Stimulated activated CD8-positive, alpha-beta memory T cell treated with anti-CD3 and anti-CD28 coated beads, Interleukin-2, amount 100 ng/mL, for 48 hours (primary cell): Measurements from ENCODE around the gene LRRC4.

Experiments used
- DNase-seq, 2 donors: peaks; one replicate each; pipeline ENCODE4 v3.0.0-alpha.2; 2020; ENCODE audit warnings: low read depth in 2 of 2

Gene LRRC4

DNA sequence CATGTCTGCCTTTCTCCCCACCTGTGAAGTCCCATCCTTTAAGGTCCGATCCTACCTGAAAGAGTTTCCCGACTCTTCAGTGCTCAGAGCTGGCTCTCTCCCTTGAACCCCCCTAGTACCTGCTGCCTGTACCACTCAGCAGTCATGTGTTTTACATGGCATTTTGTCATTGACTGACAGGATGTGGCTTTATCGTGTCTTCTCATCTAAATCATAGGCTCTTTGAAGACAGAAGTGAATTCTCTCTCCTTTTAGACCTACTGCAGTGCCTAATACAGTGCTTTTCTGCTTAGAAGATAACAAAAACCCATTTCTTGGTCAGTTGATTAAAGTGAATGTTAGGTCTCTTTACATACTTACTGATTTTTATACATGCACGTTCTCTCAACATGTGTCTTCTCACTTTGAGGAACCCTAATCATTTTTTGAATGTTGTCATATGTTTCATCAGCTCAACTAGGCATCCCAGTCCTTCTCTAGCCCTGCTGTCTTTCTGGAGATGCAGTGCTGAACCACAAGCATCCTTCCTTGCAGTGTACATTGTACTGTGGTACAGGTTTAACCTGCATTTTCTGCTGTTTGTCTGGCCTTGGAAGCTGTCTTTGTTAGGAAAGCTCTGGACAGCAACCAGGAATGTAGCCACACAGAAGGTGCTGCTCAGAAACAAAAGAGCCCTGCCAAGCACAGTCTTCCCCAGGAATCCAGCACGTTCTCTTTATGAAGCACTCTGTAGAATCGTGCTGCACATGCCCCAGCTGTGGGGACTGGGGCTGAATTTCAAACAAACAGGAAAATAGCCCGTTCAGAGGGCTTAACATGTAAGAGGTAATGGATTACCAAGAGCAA, 28.1 kb upstream of the LRRC4 start:
- no peak for DNase-seq

DNA sequence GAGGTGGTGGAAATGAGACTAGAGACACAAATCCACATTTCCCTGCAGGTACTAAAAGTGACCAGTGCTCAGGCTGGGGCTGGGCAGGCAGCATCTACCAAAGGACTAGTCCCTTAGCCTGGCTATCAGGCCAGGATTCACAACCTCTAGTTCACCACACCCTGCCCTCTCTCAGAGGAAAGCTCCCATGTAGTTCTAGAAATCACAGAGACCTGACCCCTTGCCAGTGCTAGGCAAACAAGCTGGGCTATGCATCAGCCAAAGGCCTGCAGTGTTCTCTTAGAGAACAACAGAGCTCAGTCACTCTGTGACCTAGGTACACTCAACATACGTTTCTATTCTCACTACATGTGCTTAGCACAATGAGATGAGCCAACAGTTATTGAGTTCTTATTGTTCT, 26.7 kb upstream of the LRRC4 start:
- DNase-seq = no peak

DNA sequence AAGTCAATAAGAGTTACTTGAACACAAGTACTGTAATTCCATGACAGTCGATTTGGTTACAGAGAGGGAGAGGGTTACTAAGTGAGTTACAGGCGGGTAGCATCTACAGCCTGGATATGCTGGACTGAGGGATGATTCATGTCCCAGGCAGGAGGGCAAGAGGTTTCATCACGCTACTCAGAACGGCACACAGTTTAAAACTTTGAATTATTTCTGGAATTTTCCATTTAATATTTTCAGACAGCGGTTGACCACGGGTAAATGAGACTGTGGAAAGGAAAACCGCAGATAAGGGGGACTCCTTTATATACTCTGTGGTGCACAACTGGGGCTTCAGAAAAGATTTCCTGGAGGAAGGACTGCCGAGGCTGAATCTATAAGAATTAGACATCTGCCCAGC, 25.7 kb upstream of the LRRC4 start:
- no peak for DNase-seq

DNA sequence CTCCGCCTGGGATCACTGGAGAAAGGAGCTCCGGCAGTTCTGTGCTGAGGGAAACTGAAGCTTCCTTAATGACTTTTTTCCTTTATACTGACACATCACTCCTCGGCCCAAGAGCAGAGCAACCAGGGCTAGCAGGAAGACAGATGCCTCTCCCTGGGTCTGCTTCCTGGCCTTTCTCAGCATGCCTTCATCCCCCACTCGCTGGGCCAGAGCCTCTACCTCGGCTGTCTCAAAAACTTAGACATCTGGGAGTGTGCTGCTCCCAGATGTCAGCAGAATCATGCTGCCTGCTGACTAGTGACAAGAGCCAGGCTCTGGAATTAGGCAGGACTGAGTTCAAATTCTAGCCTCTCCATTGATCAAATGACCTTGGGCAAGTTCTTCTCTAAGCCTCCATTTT, 24.4 kb upstream of the LRRC4 start:
- DNase-seq = no peak

DNA sequence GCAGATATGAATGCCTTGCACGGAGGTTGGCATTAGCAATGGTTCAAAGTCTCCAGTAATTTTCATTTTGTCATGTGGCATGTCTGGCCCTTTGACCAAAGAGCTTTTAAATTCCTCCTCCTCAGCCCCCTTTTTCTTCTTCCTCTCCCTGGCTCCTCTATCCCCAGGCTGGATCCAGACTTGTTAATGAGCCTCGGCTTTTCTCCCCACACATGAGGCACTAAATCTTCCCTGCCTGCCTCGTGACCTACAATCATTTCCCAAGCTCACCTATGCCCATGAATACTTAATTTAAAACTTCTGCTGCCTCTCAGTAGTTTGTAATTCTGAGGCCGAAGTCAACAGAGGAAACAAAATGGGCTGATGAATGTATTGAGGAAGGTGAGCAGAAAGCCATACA, 23.3 kb upstream of the LRRC4 start:
- no peak for DNase-seq

DNA sequence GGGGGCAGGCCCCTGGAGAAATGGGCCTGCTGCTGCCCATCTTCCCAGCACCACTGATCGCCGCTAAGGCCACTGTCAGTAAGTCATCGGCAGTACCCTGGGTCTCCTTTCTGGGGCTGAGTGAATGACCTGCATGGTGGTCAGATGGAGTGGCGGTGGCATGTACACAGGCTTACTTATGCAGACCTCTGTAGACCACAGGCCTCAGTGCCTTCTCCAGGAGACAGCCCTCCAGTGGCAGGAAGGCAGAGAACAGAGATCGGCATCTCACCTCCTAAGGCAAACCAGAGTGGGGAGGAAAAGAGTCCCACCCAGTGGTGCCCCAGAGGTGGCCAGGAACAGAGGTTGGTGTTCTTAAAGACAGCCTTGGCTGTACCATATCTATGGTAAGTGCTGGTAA, 22.8 kb upstream of the LRRC4 start:
- DNase-seq = no peak

DNA sequence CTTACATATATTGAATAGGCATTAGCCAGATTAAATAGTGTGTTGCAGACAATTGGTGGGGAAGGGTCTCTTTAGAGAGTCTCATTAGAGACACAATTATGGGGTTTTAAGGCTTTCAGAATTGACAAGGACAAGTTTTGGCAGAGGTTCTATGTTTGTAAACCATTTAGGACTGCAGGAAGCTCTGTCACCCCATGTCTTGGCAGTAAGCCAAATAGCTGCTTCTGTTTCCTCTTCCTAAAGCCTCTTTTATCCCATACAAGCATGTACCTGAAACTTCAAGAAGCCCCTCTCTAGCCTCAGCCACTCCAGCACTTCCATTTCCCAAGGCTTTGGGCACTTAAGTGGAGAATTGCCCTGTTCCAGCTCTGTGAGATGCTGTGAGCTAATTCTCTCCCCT, 21.8 kb upstream of the LRRC4 start:
- no peak for DNase-seq

DNA sequence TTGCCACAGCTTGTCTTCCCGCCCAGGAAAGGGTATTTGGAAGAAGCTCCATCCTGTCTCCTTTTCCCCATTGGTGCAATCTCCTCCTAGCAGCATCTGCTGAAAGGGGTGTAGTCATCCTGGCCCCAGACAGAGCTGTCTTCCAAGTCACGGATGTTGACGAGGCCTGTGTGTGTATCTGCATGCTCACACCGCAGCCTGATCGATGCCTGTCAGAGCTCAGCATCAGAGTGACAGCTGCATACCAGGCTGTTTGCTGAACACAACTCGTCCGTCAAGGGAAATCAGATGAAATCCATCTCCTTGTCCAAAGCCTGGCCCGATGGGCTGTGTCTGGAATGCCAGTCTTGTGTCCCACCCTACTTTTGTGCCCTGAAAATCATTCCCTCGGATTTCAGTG, 21.2 kb upstream of the LRRC4 start:
- DNase-seq = no peak

DNA sequence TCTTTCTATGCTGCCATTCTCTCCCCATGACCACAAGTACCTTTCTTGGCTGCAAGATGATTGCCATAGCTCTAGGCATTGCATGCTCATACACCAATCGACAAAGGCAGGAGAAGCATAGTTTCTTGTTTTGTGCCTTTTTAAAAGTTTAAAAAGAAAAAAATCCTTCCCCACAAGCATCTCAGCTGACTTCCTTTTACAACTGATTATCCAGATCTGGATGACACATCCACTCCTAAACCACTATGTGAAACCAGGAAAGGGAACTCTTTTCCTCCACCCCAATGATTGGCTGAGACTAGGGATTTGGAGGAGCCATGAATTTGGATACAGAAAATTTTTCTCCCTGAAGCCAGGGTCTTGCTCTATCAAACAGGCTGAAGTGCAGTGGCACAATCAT, 14.5 kb upstream of the LRRC4 start:
- no peak for DNase-seq

DNA sequence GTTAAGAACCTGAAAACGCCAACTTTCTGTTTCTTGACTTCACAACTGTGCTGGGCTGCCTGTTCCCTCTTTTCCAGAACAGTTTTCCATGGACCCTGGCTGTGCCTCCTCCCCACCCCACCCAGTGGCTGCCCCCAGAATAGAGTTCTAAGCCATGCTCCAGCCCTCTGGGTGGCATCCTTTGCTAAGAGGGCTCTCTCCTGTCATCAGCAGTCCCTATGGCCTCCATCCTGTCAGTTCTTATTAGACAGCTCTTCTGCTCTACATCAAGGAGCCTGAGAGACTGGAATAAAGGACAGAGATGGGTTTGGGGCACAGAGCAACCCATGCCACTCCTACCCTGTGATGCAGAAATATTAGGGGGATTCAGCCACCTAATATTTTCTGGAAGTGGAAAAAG, 13.9 kb upstream of the LRRC4 start:
- DNase-seq = no peak

DNA sequence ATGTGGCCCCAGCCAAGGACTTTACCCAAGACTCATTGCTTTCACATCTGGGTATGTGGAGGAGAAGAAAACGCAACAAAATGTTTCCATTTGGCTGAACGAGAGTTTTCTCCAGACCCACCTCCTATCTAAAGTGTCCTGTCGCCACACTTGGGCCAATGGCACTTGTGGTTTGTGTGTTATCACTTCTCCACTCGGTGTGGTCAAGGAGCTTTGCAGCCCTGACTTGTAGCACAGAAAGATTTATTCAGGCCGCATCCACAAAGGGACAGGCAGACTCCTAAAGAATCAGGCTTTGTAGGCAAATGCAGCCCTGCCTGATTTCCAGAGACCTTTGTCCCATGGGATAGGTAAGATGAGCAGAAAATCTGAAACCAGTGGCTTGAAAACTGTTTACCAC, 12.8 kb upstream of the LRRC4 start:
- no peak for DNase-seq

DNA sequence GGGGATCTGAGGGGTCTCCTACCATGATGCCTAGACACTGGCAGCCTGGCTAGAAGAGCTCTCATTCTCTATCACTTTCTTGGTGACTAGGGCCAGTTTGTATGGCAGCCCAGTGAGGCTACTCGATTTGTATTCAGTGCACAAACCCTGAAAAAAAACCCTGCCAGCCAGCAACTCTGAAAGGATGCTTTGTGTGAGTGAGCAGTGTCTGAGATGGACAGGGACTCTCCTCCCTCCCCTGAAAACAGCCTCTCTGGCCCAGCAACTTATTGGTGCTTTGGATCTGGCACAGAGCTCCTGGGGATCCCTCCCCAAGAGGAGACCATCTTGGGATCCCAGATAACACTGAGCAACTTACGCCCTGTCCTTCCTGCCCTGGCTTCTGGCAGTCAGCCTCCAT, 10.8 kb upstream of the LRRC4 start:
- DNase-seq = no peak

DNA sequence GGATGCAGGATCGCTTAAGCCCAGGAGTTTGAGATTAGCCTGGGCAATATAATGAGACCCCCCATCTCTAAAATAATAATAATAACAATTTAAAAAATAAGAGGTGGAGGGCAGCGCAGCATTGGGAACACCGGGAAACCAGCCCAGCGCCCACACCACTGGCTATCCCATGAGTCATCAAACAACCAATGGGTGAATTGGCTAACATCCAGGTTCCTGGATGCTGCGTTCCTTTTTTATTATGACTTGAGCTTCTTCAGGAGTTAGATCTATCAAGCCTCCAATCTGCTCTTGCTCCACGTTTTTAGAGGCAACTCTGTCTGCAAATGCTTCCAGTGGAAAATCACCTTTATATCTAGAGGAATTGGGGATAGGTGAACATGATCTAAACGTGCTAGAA, 10.0 kb upstream of the LRRC4 start:
- no peak for DNase-seq

DNA sequence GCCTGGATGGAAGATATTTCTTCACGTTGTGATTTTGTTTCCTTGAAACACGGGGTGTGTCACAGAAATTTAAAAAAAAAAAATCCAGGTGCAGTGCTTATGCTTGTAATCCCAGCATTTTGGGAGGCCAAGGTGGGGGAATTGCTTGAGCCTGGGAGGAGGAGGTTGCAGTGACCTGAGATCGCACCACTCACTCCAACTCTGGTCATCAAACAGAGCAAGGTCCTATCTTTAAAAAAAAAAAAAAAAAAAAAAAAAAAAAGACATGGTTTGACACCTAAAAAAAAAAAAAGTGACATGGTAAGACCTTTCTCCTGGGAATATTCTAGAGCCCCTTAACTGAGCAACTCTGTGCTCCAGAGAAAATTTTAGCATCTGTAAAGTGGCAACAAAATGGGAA, 9.0 kb upstream of the LRRC4 start:
- DNase-seq = no peak

DNA sequence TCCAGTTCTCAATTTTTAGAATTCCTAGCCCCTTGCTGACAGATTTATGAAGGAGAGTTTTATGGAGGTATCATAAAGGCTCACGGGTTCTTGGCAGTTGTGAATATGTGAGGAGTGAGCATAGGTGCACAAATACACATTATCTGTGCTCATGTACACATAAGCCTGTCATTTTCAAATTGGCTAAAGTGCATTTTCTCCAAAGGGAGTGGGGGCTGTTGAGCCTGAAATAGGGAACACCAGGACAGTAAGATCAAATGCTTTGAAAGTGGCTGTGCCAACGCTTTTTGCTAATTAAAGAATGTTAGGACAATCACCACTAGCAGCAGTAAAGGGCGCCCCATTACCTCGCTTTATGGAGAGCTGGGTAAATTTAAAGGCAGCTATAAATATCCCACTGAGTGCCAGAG, 8.3 kb upstream of the LRRC4 start:
- no peak for DNase-seq

DNA sequence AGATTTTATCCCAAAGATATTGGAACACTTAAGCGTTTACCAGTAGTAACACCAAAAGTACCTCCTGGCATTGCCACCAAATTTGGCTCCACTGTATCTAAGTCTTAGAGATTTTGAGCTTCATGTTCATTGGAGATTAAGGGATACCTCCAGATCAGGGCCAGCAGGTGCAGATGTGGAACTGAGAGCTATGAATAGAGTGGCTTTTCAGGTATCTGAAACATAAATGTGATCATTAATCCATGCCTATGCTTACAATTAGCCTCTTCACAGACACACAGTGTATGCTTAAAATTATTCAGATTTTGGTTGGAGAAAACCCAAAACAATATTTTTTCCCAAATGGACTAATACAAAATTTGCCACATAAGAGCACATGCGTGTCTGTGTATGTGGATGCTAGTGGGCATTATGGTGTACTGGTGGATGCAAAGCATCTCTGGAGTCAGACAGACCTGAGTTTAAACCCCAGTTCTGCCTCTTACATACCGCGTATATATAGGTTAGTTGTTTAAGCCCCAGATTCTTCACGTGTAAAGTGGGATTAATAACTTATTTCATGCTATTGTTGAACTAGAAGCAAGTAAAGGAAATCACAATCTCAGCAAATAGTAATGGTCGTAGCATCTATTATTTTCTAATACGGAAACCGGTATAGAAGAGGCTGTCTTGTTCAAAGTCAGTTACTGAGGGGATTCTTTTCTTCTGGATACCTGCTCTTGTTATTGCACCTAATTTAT, 6.8 kb upstream of the LRRC4 start:
- no peak for DNase-seq

DNA sequence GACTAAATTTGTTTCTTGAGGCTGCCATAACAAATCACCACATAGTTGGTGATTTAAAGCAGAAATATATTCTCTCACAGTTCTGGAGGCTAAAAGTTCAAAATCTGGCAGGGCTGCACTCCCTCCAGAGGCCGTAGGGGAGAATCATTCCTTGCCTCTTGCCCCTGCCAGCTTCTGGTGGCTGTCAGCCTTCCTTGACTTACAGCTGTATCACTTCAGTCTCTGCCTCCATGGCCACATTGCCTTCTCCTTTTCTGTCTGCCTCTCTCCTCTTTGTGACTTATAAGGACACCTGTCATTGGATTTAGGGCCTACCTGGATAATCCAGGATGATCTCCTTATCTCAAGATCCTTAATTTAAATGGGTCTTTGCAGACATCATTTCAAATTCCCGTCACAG, 5.8 kb upstream of the LRRC4 start:
- DNase-seq = no peak

DNA sequence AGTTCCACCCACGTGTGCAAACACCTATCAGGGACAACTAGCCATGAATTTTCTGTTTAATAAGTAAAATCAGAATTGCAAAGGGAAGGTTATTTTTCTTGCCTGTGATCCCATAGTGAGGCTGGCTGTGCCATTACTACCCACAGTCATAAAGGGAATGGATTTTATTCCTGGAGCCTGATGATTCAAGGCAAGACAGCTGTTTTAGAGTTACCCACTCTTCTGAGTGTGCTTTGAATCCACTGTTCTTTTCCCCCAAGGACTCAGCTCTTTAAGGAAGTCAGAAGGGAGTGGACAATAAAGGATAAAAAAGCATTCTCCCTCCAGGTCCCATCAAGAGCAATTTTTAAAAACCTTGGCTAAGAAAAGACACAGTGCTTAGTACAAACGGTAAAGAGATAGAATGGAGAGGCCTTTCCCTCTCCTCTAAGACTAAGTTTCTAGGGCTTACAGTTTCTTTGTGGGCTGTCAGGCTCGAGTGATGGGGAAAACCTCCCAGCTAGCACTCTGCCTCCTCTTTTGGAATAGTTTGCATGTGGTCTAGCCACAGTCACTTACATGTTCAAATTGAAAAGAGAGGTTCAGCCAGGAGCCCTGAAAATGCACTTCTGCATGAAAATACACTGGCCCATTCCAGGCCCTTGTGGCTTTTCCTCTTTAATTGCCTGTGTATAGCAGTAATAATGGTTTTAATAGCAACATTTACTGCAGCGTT, 5.1 kb upstream of the LRRC4 start:
- no peak for DNase-seq

DNA sequence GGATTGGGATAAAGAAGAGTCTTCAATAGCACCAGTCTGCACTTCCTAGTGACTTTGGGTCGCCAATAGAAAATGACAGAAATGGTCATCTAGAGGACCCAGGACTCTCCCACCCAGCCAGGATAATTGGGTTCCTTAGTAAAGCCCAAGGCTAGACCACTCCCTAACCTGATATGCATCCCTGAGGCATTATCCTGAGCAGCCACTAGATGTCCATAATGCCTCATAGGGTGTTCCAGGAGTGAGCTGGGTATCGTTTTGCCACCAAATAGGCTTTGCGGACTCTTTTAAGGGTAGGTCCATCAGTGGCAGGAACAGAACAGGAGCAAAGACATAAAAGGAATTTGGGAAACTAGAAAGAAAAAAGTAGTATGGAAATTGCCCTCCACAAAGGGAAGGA, 4.5 kb upstream of the LRRC4 start:
- no peak for DNase-seq

DNA sequence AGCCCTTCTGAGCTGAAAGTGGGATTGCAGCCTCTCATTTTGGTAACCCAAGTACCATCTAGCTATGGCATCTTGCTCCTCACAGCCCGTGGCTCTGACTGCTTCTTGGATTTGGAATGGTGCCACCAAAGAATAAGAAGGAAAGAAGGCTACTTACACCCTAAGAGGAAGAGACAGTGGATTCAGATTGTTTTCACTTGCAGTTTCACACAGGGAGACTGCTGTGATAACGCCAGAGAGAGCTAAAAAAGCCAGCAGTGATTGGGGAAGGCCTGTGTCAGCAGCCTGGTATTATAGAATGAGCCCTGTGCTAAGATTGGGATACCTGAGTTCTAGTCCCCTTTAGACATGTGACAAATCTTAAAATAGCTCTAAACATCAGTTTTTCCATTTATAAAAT, 3.6 kb upstream of the LRRC4 start:
- DNase-seq = no peak

DNA sequence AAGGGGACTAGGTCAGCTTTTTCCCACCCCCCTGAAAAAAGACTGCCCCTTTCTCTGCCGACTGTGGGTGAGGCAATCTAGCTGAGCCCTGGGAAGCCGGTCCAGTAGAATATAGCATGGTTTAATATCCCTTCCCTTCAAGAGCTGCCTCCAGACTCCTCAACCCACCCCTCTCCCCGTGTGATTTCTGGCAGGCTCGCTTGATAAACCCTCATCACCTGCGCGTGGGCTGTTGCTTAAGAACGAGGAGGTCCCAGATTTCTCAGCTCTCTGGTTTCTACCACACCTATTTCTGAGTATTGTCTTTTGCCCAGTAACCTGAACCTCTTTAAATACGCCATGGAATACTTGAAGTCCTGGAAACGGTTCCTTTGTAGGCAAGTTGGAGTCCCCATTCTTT, 2.0 kb upstream of the LRRC4 start:
- no peak for DNase-seq

DNA sequence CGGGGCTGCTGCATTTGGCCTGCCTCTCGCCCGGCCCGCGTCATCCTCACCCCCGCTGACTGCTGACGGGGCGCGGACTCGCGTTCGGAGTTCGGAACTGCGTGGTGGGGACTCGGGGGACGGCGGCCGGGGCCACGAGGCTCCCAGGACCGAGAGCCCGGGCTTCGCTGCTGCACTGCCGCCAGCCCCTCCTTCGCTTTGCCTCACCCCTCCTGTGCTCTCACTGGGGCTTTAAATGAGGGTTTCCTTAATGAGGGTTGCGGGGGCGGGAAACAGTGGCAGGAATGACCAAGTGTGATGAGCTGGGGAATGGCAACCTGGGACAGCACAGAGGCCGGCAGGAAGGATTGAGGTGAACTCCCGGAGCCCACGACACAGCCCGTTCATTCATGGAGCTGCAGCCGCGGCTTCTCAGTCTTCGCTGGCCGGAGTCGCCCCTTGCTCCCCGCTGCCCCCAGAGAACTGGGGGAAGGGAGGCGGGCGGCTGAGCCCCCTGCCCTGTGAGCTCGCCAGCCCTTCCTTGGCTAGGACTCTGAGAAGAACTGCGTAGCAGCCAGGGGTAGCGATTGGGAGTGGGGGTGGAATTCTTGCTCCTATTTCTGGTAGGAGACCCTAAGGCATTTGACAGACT, 1.5 kb upstream of the LRRC4 start:
- DNase-seq = no peak
